ENCODE measurements around the gene ZNF628. TPM values are rescaled to one million over a fixed set of nuclear protein-coding genes. Genes with fewer than 3 reads are reported as not detected.

The ZNF628 gene
- total RNA-seq, 1 donor: 2.9 TPM

DNA sequence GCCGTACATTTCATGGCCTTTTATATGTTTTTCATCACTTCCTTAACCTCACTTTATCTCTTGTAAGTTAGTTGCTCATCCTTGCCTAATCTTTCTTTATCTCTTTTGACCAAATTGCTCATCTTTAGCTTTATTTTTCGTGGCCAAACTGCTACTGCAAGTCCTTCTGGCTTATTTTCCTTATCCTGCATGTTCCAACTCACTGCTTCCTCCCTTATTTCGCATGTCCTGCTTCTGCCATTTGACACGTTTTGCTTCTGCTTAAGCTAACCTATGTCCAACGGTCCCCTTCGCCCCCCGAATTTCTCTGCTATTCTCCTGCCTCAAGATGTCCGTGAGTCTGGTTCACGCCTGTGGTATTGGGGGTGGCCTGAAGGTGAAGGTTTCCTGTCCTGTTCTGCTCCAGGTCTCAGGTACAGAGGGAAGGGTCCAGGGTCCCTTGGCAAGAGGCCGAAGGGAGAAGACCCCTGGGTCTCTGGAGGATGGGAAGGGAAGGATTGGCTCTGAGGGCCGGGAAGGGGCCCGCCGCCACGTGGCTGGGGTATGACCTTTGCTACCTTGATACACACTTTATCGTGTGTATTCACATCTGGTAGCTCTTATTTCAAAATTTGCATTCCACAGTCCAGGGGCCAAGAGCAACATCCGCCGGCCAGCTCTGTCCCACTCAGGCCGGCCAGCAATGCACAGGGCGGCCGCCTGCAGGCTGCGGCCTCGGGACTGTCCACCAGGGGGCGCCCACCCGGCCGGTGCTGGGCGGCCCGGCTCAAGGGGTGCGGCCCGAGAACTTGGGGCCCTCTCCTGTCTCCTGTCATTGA is 9.0 kb upstream of the ZNF628 start:
- peak; percentile 99 for DNase-seq (ENCODE audit: insufficient read length, low spot score, missing footprints)
- H3K79me2 ChIP-seq (ENCODE audit: insufficient read depth, low read length): no peaks in the 10 kb centered on the region
- no peaks in the 10 kb centered on the region for H3K9me3 ChIP-seq (ENCODE audit: low read depth, low read length)
- TF ChIP-seq, protein P1, sequence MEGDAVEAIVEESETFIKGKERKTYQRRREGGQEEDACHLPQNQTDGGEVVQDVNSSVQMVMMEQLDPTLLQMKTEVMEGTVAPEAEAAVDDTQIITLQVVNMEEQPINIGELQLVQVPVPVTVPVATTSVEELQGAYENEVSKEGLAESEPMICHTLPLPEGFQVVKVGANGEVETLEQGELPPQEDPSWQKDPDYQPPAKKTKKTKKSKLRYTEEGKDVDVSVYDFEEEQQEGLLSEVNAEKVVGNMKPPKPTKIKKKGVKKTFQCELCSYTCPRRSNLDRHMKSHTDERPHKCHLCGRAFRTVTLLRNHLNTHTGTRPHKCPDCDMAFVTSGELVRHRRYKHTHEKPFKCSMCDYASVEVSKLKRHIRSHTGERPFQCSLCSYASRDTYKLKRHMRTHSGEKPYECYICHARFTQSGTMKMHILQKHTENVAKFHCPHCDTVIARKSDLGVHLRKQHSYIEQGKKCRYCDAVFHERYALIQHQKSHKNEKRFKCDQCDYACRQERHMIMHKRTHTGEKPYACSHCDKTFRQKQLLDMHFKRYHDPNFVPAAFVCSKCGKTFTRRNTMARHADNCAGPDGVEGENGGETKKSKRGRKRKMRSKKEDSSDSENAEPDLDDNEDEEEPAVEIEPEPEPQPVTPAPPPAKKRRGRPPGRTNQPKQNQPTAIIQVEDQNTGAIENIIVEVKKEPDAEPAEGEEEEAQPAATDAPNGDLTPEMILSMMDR (IDR thresholded peaks at IDR 0.05; ENCODE audit: extremely low read depth, low read depth, low read length): peak; percentile 93
- H3K36me3 ChIP-seq (ENCODE audit: insufficient read depth, low read length): no peaks in the 10 kb centered on the region
- peaks cover 15% of the 10 kb centered on the region for H3K4me1 ChIP-seq (ENCODE audit: insufficient read depth, low read length)
- H2AFZ ChIP-seq (ENCODE audit: low read length): peak overlapping the region; percentile 65
- no peaks in the 10 kb centered on the region for H4K20me1 ChIP-seq (ENCODE audit: insufficient read depth, low read length)
- H3K4me3 ChIP-seq (ENCODE audit: insufficient read depth, low read length): peak overlapping the region; percentile 31
- no peaks in the 10 kb centered on the region for H3K27me3 ChIP-seq (ENCODE audit: insufficient read depth, low read length)
- H3K4me2 ChIP-seq (ENCODE audit: insufficient read depth, low read length): peak overlapping the region; percentile 56
- H3K27ac ChIP-seq (ENCODE audit: low read depth, low read length): peak overlapping the region; percentile 66

DNA sequence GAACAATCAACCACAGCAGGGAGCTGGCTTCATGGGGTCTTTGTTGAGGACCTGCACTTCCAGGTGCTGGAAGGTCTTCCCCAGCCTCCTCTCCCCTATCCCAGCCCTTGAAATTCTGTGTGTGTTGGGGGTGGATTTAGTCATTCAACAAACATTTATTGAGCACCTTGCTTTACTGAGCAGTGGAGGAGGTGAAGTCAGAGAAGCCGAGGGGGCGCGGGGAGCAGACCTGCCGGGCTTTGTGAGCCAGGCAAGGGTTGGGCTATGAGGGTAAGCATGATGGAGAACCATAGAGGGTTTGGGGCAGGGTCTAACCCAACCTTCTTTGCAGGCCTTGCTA is 8.4 kb upstream of the ZNF628 start:
- Histone ChIP-seq H3K79me2 (ENCODE audit: insufficient read depth, low read length) (no peaks in the 10 kb centered on the region), H2AFZ (ENCODE audit: low read length) (peak overlapping the region; percentile 65), H3K4me2 (ENCODE audit: insufficient read depth, low read length) (peak overlapping the region; percentile 56), H3K4me3 (ENCODE audit: insufficient read depth, low read length) (peak overlapping the region; percentile 31), H3K9me3 (ENCODE audit: low read depth, low read length) (no peaks in the 10 kb centered on the region), H4K20me1 (ENCODE audit: insufficient read depth, low read length) (no peaks in the 10 kb centered on the region), H3K27ac (ENCODE audit: low read depth, low read length) (peak overlapping the region; percentile 52), H3K4me1 (ENCODE audit: insufficient read depth, low read length) (peaks cover 20% of the 10 kb centered on the region), H3K27me3 (ENCODE audit: insufficient read depth, low read length) (no peaks in the 10 kb centered on the region), H3K36me3 (ENCODE audit: insufficient read depth, low read length) (no peaks in the 10 kb centered on the region)
- TF ChIP-seq, protein P1 (IDR thresholded peaks at IDR 0.05; ENCODE audit: extremely low read depth, low read depth, low read length): peak; percentile 12
- DNase-seq (ENCODE audit: insufficient read length, low spot score, missing footprints): no peak

DNA sequence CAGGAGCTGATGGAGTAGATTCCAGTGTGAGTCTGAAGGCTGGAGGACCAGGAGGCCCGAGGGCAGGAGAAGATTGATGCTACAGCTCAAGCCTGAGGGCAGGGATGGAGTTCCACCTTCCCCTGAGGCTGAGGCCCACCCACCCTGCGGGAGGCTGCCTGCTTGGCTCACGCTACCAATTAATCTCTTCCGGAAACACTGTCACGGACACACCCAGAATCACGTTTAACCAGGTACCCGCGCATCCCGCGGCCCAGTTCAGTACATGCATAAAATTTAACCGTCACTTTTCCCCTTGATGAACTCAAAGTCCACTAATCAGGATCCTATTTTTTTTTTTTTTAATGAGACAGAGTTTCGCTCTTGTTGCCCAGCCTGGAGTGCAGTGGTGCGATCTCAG is 5.2 kb upstream of the ZNF628 start:
- H3K9me3 ChIP-seq (ENCODE audit: low read depth, low read length): no peaks in the 10 kb centered on the region
- TF ChIP-seq, protein P1 (IDR thresholded peaks at IDR 0.05; ENCODE audit: extremely low read depth, low read depth, low read length): no peak
- H3K79me2 ChIP-seq (ENCODE audit: insufficient read depth, low read length): no peaks in the 10 kb centered on the region
- peaks cover 39% of the 10 kb centered on the region for H3K4me1 ChIP-seq (ENCODE audit: insufficient read depth, low read length)
- H3K36me3 ChIP-seq (ENCODE audit: insufficient read depth, low read length): no peaks in the 10 kb centered on the region
- DNase-seq (ENCODE audit: insufficient read length, low spot score, missing footprints): no peak
- H3K4me3 ChIP-seq (ENCODE audit: insufficient read depth, low read length): no peak overlapping the region
- no peaks in the 10 kb centered on the region for H4K20me1 ChIP-seq (ENCODE audit: insufficient read depth, low read length)
- H3K27ac ChIP-seq (ENCODE audit: low read depth, low read length): no peak overlapping the region
- H3K4me2 ChIP-seq (ENCODE audit: insufficient read depth, low read length): no peak overlapping the region
- no peaks in the 10 kb centered on the region for H3K27me3 ChIP-seq (ENCODE audit: insufficient read depth, low read length)
- H2AFZ ChIP-seq (ENCODE audit: low read length): no peak overlapping the region

DNA sequence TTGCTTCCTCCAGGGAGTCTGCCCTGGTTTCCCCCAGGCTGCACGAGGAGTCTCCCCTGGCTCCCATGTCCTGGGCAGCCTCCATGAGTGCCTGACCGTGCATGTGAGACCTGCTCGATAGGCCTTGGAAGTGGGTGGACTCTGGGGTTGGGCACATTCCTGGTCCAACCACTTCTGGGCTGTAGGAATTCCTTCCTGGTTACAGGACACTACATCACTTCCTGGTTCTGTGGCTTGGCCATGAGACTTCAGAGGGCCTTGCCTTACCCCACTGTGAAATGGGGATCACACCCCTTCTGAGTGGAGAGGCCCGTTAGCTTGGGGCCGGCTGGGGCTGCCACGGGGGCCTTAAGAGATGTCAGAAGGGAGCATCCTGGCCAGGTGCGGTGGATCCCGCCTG is 4.0 kb upstream of the ZNF628 start:
- no peaks in the 10 kb centered on the region for H3K27me3 ChIP-seq (ENCODE audit: insufficient read depth, low read length)
- peak; percentile 96 for DNase-seq (ENCODE audit: insufficient read length, low spot score, missing footprints)
- H3K4me1 ChIP-seq (ENCODE audit: insufficient read depth, low read length): peaks cover 34% of the 10 kb centered on the region
- peak overlapping the region; percentile 28 for H3K4me2 ChIP-seq (ENCODE audit: insufficient read depth, low read length)
- TF ChIP-seq, protein P1 (IDR thresholded peaks at IDR 0.05; ENCODE audit: extremely low read depth, low read depth, low read length): no peak
- H4K20me1 ChIP-seq (ENCODE audit: insufficient read depth, low read length): no peaks in the 10 kb centered on the region
- H2AFZ ChIP-seq (ENCODE audit: low read length): peak overlapping the region; percentile 62
- H3K9me3 ChIP-seq (ENCODE audit: low read depth, low read length): no peaks in the 10 kb centered on the region
- no peaks in the 10 kb centered on the region for H3K79me2 ChIP-seq (ENCODE audit: insufficient read depth, low read length)
- H3K27ac ChIP-seq (ENCODE audit: low read depth, low read length): peak overlapping the region; percentile 85
- H3K4me3 ChIP-seq (ENCODE audit: insufficient read depth, low read length): no peak overlapping the region
- no peaks in the 10 kb centered on the region for H3K36me3 ChIP-seq (ENCODE audit: insufficient read depth, low read length)
